ENCODE data around the gene MYF6.

- TF ChIP-seq CTCF (IDR thresholded peaks at IDR 0.05; ENCODE audit: poor library complexity), result no peak
- TF ChIP-seq EZH2 (IDR thresholded peaks at IDR 0.05; ENCODE audit: borderline replicate concordance), result no peak
These were observed 17.3 kb upstream of the MYF6 start for GRCh38 chr12:80690090-80690489.
